CD14-positive monocyte (primary cell): ENCODE data around the gene HAS3. TPM values are rescaled to one million over a fixed set of nuclear protein-coding genes. Genes with fewer than 3 reads are reported as not detected.

Source experiments
- DNase-seq, 3 donors: peaks; one replicate each; pipeline ENCODE4 v3.0.0-alpha.2; 2011 to 2022
- H2AFZ ChIP-seq: 2 replicates; pipeline ENCODE4 v1.6.0; 2012; ENCODE audit warnings: mild to moderate bottlenecking, low read depth, low read length, inconsistent platforms; ENCODE audit not compliant: insufficient read depth, poor library complexity, severe bottlenecking
- H3K27ac ChIP-seq, 2 donors: 1 replicate in 1 of 2; 2 replicates in 1 of 2; pipeline ENCODE4 v1.5.1; 2012 to 2013; ENCODE audit warnings: low read length in 2 of 2, control low read depth in 1 of 2, inconsistent platforms in 1 of 2, low read depth in 1 of 2, mild to moderate bottlenecking in 1 of 2
- H3K27me3 ChIP-seq, 2 donors: one replicate each; pipeline versions ENCODE4 v1.6.0 to v1.6.1; 2011 to 2013; ENCODE audit warnings: low read length in 2 of 2; ENCODE audit not compliant: control insufficient read depth in 2 of 2, insufficient read depth in 2 of 2
- H3K36me3 ChIP-seq, 2 donors: replicated peaks in 1 of 2; 1 replicate in 1 of 2; 2 replicates in 1 of 2; pipeline versions ENCODE4 v1.5.1 to v1.6.1; 2012 to 2013; ENCODE audit warnings: low read length in 2 of 2, control low read depth in 1 of 2, inconsistent platforms in 1 of 2, mild to moderate bottlenecking in 1 of 2; ENCODE audit not compliant: insufficient read depth in 2 of 2, control insufficient read depth in 1 of 2
- H3K4me1 ChIP-seq, 2 donors: 1 replicate in 1 of 2; 2 replicates in 1 of 2; pipeline versions ENCODE4 v1.5.1 to v1.6.1; 2012 to 2013; ENCODE audit warnings: low read length in 2 of 2, control low read depth in 1 of 2, inconsistent platforms in 1 of 2, mild to moderate bottlenecking in 1 of 2, moderate library complexity in 1 of 2; ENCODE audit not compliant: insufficient read depth in 2 of 2, control insufficient read depth in 1 of 2
- H3K4me2 ChIP-seq: replicated peaks from 2 replicates; pipeline ENCODE3; 2012; ENCODE audit warnings: low read length, moderate library complexity, mild to moderate bottlenecking; ENCODE audit not compliant: poor library complexity, severe bottlenecking; ENCODE audit errors: extremely low read depth
- H3K4me3 ChIP-seq, 3 experiments: fragments of 200-600 bp in 1 of 3; sonication (generic) in 1 of 3; replicated peaks in 1 of 3; 1 replicate in 2 of 3; 2 replicates in 1 of 3; pipeline ENCODE4 v1.5.1; 2011 to 2013; ENCODE audit warnings: low read length in 3 of 3, mild to moderate bottlenecking in 3 of 3, control low read depth in 2 of 3, low read depth in 2 of 3, inconsistent platforms in 1 of 3, moderate library complexity in 1 of 3
- H3K79me2 ChIP-seq: 2 replicates; pipeline ENCODE4 v1.6.0; 2012; ENCODE audit warnings: mild to moderate bottlenecking, control low read depth, inconsistent platforms, low read length, moderate library complexity; ENCODE audit not compliant: insufficient read depth
- H3K9ac ChIP-seq: 2 replicates; pipeline ENCODE4 v1.6.0; 2017; ENCODE audit warnings: low read length, mild to moderate bottlenecking; ENCODE audit not compliant: insufficient read depth, poor library complexity, severe bottlenecking
- H3K9me3 ChIP-seq, 2 donors: replicated peaks in 1 of 2; 1 replicate in 1 of 2; 2 replicates in 1 of 2; pipeline versions ENCODE4 v1.5.1 to v1.6.1; 2012 to 2013; ENCODE audit warnings: low read length in 2 of 2, control low read depth in 1 of 2; ENCODE audit not compliant: control insufficient read depth in 1 of 2, insufficient read depth in 1 of 2
- H4K20me1 ChIP-seq: 2 replicates; pipeline ENCODE4 v1.6.0; 2012; ENCODE audit warnings: mild to moderate bottlenecking, low read length, control low read depth, moderate library complexity; ENCODE audit not compliant: insufficient read depth
- H3K27ac Mint-ChIP-seq, 7 donors: one replicate each; pipeline ENCODE4 v1.8.0; 2020; ENCODE audit warnings: mild to moderate bottlenecking in 7 of 7, mixed read lengths in 7 of 7, moderate library complexity in 6 of 7, inconsistent platforms in 2 of 7
- H3K27me3 Mint-ChIP-seq, 3 donors: one replicate each; pipeline ENCODE4 v1.8.0; 2021 to 2022; ENCODE audit warnings: low read depth in 3 of 3, mild to moderate bottlenecking in 3 of 3, mixed read lengths in 3 of 3, moderate library complexity in 3 of 3, inconsistent platforms in 1 of 3
- H3K36me3 Mint-ChIP-seq, 2 donors: one replicate each; pipeline ENCODE4 v1.8.0; 2020; ENCODE audit warnings: mixed read lengths in 2 of 2, inconsistent platforms in 1 of 2, mild to moderate bottlenecking in 1 of 2
- H3K4me1 Mint-ChIP-seq: one replicate; pipeline ENCODE4 v1.8.0; 2020; ENCODE audit warnings: mild to moderate bottlenecking, mixed read lengths
- H3K4me3 Mint-ChIP-seq, 2 donors: one replicate each; pipeline ENCODE4 v1.8.0; 2020; ENCODE audit warnings: mild to moderate bottlenecking in 2 of 2, mixed read lengths in 2 of 2, moderate library complexity in 1 of 2
- H3K9me3 Mint-ChIP-seq, 7 donors: one replicate each; pipeline ENCODE4 v1.8.0; 2020 to 2022; ENCODE audit warnings: mixed read lengths in 7 of 7, mild to moderate bottlenecking in 6 of 7, moderate library complexity in 6 of 7, inconsistent platforms in 2 of 7
- CTCF ChIP-seq: fragments of 200-600 bp; IDR thresholded peaks from one replicate; pipeline ENCODE4 v1.8.0; 2022; ENCODE audit warnings: antibody characterized with exemption, mild to moderate bottlenecking
- WGBS: methylation state at CpG from one replicate; pipeline ENCODE4 v1.1.5; 2013; ENCODE audit warnings: missing lambda C conversion rate; ENCODE audit not compliant: insufficient coverage; 5-methylcytosine and 5-hydroxymethylcytosine counted together
- intact Hi-C, 2 donors: fragments of 100-400 bp; cut with micrococcal nuclease; formaldehyde crosslinking; loops; one replicate each; pipeline versions ENCODE4 v1.15.0 to v1.15.1; 2023
- polyA plus RNA-seq, 3 donors: library from polyadenylated mRNA; depleted of rRNA in 1 of 3; unstranded in 2 of 3; stranded (reverse) in 1 of 3; fragments of 300-500 nt in 2 of 3; fragments of >200 nt in 1 of 3; fragmentation: Illumina TruSeq in 2 of 3; gene quantifications; 1 replicate in 2 of 3; 2 replicates in 1 of 3; pipeline ENCODE4 v1.2.3, GENCODE V29; 2012 to 2021

HAS3 gene
- polyA plus RNA-seq, 3 donors, result 1.3 TPM; not detected in 2

DNA sequence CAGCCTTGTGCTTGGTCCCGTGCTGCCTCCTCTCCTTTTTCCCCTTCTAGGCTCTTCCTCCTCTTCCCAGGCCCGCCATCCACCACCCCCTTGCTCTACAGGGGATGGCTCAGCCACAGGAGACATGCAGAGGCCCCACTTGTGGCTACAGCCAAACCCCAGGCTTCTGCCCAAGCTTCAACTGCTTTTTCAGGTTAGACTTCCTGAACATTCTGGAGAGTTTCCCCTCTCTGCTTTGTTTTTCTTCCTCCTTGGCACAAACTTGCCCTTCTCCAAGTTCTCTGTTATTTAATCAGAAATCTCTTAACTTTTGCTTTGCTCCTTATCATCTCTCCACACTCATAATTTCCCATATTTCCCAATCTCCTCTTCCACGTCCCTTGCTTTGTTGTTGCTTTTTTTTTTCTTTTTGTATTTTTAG, 18.3 kb upstream of the HAS3 start:
- WGBS, result 0% methylated on average over 2 of the region's 3 CpGs

GRCh38 chr16:69088684-69089083, 16.8 kb upstream of the HAS3 start:
- peaks cover 24% of the 10 kb centered on the region for H3K4me1 Mint-ChIP-seq
- intact Hi-C loops, result no loop called here
- TF ChIP-seq CTCF, result no peak
- H3K27me3 Mint-ChIP-seq, result peaks cover 0 to 2% (median 0%) of the 10 kb centered on the region in 3 donors
- H3K27me3 ChIP-seq, result no peaks in the 10 kb centered on the region
- no peaks in the 10 kb centered on the region for H3K79me2 ChIP-seq
- H3K27ac ChIP-seq, result no peak overlapping the region
- H3K4me3 ChIP-seq, result no peak overlapping the region
- H2AFZ ChIP-seq, result no peak overlapping the region
- no peak overlapping the region for H3K9ac ChIP-seq
- H3K36me3 ChIP-seq, result peaks cover 9 to 21% of the 10 kb centered on the region in 2 donors
- DNase-seq, result no peak
- H3K4me2 ChIP-seq, result no peak overlapping the region
- peaks cover 11 to 22% of the 10 kb centered on the region in 2 donors for H3K36me3 Mint-ChIP-seq
- no peaks in the 10 kb centered on the region for H4K20me1 ChIP-seq
- WGBS, result 69% methylated on average over 4 of the region's 4 CpGs
- H3K4me1 ChIP-seq, result peaks cover 9 to 11% of the 10 kb centered on the region in 2 donors
- H3K4me3 Mint-ChIP-seq, result no peak overlapping the region
- no peaks in the 10 kb centered on the region for H3K9me3 ChIP-seq
- peaks cover 0 to 5% (median 0%) of the 10 kb centered on the region in 7 donors for H3K9me3 Mint-ChIP-seq
- peak overlapping the region in 1 of 7 donors; percentile 38 for H3K27ac Mint-ChIP-seq

More for the DNA sequence above, 18.3 kb upstream of the HAS3 start:
- DNase-seq, result no peak
- peaks cover 9 to 11% of the 10 kb centered on the region in 2 donors for H3K4me1 ChIP-seq
- no peak overlapping the region for H3K9ac ChIP-seq
- peaks cover 19 to 32% of the 10 kb centered on the region in 2 donors for H3K36me3 Mint-ChIP-seq
- no peak overlapping the region for H3K4me3 ChIP-seq
- H3K36me3 ChIP-seq, result peaks cover 14 to 26% of the 10 kb centered on the region in 2 donors
- no peaks in the 10 kb centered on the region for H3K79me2 ChIP-seq
- no peak overlapping the region for H3K27ac ChIP-seq
- peak overlapping the region in 1 of 7 donors; percentile 72 for H3K27ac Mint-ChIP-seq
- intact Hi-C loops, result no loop called here
- TF ChIP-seq CTCF, result no peak
- peaks cover 0 to 2% (median 0%) of the 10 kb centered on the region in 3 donors for H3K27me3 Mint-ChIP-seq
- H2AFZ ChIP-seq, result no peak overlapping the region
- peaks cover 24% of the 10 kb centered on the region for H3K4me1 Mint-ChIP-seq
- H3K27me3 ChIP-seq, result no peaks in the 10 kb centered on the region
- no peaks in the 10 kb centered on the region for H4K20me1 ChIP-seq
- H3K9me3 Mint-ChIP-seq, result peaks cover 0 to 5% (median 0%) of the 10 kb centered on the region in 7 donors
- no peaks in the 10 kb centered on the region for H3K9me3 ChIP-seq
- H3K4me2 ChIP-seq, result no peak overlapping the region
- no peak overlapping the region for H3K4me3 Mint-ChIP-seq
